Activated CD8-positive, alpha-beta T cell treated with anti-CD3 and anti-CD28 coated beads for 36 hours (primary cell): ENCODE results near the gene RALGAPB. TPM values are rescaled to one million over a fixed set of nuclear protein-coding genes. Genes with fewer than 3 reads are reported as not detected.

Experiments
- ATAC-seq: fragments of 200-7000 bp; cut with Tn5 transposase; one replicate; pipeline ENCODE4 v1.10.0; 2021; ENCODE audit warnings: mild to moderate bottlenecking, moderate library complexity
- CTCF ChIA-PET: fragments of 350-600 bp; sonication (Branson Sonifier 250); formaldehyde crosslinking; loops from one replicate; lab custom pipeline; 2021; ENCODE audit warnings: antibody characterized with exemption; lab: Charles Lee
- POLR2A ChIA-PET: fragments of 350-600 bp; sonication (Branson Sonifier 250); formaldehyde crosslinking; loops from one replicate; lab custom pipeline; 2021; ENCODE audit warnings: antibody characterized with exemption; lab: Charles Lee
- DNase-seq: peaks from one replicate; pipeline ENCODE4 v3.0.0-alpha.2; 2020
- H3K27ac Mint-ChIP-seq: one replicate; pipeline ENCODE4 v1.8.0; 2021; ENCODE audit warnings: mild to moderate bottlenecking, mixed read lengths
- H3K27me3 Mint-ChIP-seq: one replicate; pipeline ENCODE4 v1.8.0; 2021; ENCODE audit warnings: mixed read lengths
- H3K36me3 Mint-ChIP-seq: one replicate; pipeline ENCODE4 v1.8.0; 2021; ENCODE audit warnings: low read depth, mixed read lengths
- H3K4me1 Mint-ChIP-seq: one replicate; pipeline ENCODE4 v1.8.0; 2021; ENCODE audit warnings: low read depth, mixed read lengths
- H3K4me3 Mint-ChIP-seq: one replicate; pipeline ENCODE4 v1.8.0; 2021; ENCODE audit warnings: mild to moderate bottlenecking, moderate library complexity, mixed read lengths
- H3K9me3 Mint-ChIP-seq: one replicate; pipeline ENCODE4 v1.8.0; 2021; ENCODE audit warnings: mixed read lengths
- CTCF ChIP-seq: fragments of 200-600 bp; IDR thresholded peaks from one replicate; pipeline ENCODE4 v1.8.0; 2022; ENCODE audit warnings: antibody characterized with exemption, mild to moderate bottlenecking
- intact Hi-C: fragments of 100-400 bp; cut with micrococcal nuclease; formaldehyde crosslinking; loops from one replicate; pipeline ENCODE4 v1.10.0; 2022
- total RNA-seq, 2 experiments: library from RNA; stranded (reverse); gene quantifications; one replicate each; pipeline ENCODE4 v1.2.3, GENCODE V29; 2021

Gene RALGAPB
- total RNA-seq, 2 experiments from 2014 or later, result 19.8 to 21.3 TPM

GRCh38 chr20:38615283-38615682, 142.6 kb downstream of the RALGAPB start:
- ChIA-PET CTCF (interaction anchor here (1.7 kb wide), 1 partner anchor 44 kb away, joined by 6 read pairs; no protein-coding TSS in a partner anchor), POLR2A (no interaction called here)
- Mint-ChIP-seq H3K36me3 (no peaks in the 10 kb centered on the region), H3K27me3 (peaks cover 16% of the 10 kb centered on the region), H3K4me1 (no peaks in the 10 kb centered on the region), H3K27ac (no peak overlapping the region), H3K4me3 (no peak overlapping the region), H3K9me3 (no peaks in the 10 kb centered on the region)
- no peak for DNase-seq
- no peak for TF ChIP-seq CTCF
- intact Hi-C loops, result no loop called here
- ATAC-seq, result no peak

GRCh38 chr20:38616457-38616856, 143.8 kb downstream of the RALGAPB start:
- H3K36me3 Mint-ChIP-seq, result no peaks in the 10 kb centered on the region
- H3K4me3 Mint-ChIP-seq, result no peak overlapping the region
- no peak for ATAC-seq
- CTCF ChIA-PET, result no interaction called here
- no peak for TF ChIP-seq CTCF
- H3K27me3 Mint-ChIP-seq, result peaks cover 15% of the 10 kb centered on the region
- DNase-seq, result no peak
- POLR2A ChIA-PET, result no interaction called here
- H3K9me3 Mint-ChIP-seq, result no peaks in the 10 kb centered on the region
- H3K4me1 Mint-ChIP-seq, result no peaks in the 10 kb centered on the region
- H3K27ac Mint-ChIP-seq, result no peak overlapping the region
- intact Hi-C loops, result no loop called here

- POLR2A ChIA-PET, result no interaction called here
- ATAC-seq (no peak), DNase-seq (no peak)
- intact Hi-C loops, result no loop called here
- no peak overlapping the region for H3K4me3 Mint-ChIP-seq
- no peaks in the 10 kb centered on the region for H3K9me3 Mint-ChIP-seq
- H3K36me3 Mint-ChIP-seq, result no peaks in the 10 kb centered on the region
- CTCF ChIA-PET, result no interaction called here
- no peaks in the 10 kb centered on the region for H3K4me1 Mint-ChIP-seq
- peaks cover 16% of the 10 kb centered on the region for H3K27me3 Mint-ChIP-seq
- no peak for TF ChIP-seq CTCF
- no peak overlapping the region for H3K27ac Mint-ChIP-seq
These were observed 144.6 kb downstream of the RALGAPB start for GRCh38 chr20:38617011-38617829.

GRCh38 chr20:38617830-38618196, 145.2 kb downstream of the RALGAPB start:
- Mint-ChIP-seq H3K4me1 (no peaks in the 10 kb centered on the region), H3K9me3 (no peaks in the 10 kb centered on the region), H3K27ac (no peak overlapping the region), H3K36me3 (no peaks in the 10 kb centered on the region), H3K4me3 (no peak overlapping the region), H3K27me3 (peaks cover 16% of the 10 kb centered on the region)
- ATAC-seq (no peak), DNase-seq (no peak)
- ChIA-PET POLR2A (no interaction called here), CTCF (no interaction called here)
- intact Hi-C loops, result no loop called here
- TF ChIP-seq CTCF, result no peak

- no peaks in the 10 kb centered on the region for H3K9me3 Mint-ChIP-seq
- peaks cover 16% of the 10 kb centered on the region for H3K27me3 Mint-ChIP-seq
- CTCF ChIA-PET, result no interaction called here
- no peak for ATAC-seq
- no peak overlapping the region for H3K27ac Mint-ChIP-seq
- POLR2A ChIA-PET, result no interaction called here
- no peak overlapping the region for H3K4me3 Mint-ChIP-seq
- TF ChIP-seq CTCF, result no peak
- intact Hi-C loops, result no loop called here
- H3K36me3 Mint-ChIP-seq, result no peaks in the 10 kb centered on the region
- DNase-seq, result no peak
- H3K4me1 Mint-ChIP-seq, result no peaks in the 10 kb centered on the region
These were observed 147.8 kb downstream of the RALGAPB start for GRCh38 chr20:38620441-38620840.
